MCF 10A (cell line): ENCODE data around the gene RXFP4. TPM values are rescaled to one million over a fixed set of nuclear protein-coding genes. Genes with fewer than 3 reads are reported as not detected.

ENCODE experiments used
- BruUV-seq: library from RNA; stranded (reverse); fragments of 400-500 nt; replicated peaks from 2 replicates; lab custom pipeline; 2021; lab: Mats Ljungman, UMichigan
- CTCF ChIA-PET: fragments of 300-600 bp; sonication (Branson Sonifier 250); formaldehyde crosslinking; extraction: SDS; loops from one replicate; lab custom pipeline; 2021; ENCODE audit warnings: antibody characterized with exemption, inconsistent platforms; lab: Yijun Ruan, JAX
- POLR2A ChIA-PET: fragments of 300-600, 350-650 bp; sonication (Branson Sonifier 250); formaldehyde crosslinking; extraction: SDS; loops from one replicate; lab custom pipeline; 2020; ENCODE audit warnings: antibody characterized with exemption, inconsistent platforms; lab: Yijun Ruan, JAX
- DNase-seq: peaks from one replicate; pipeline ENCODE4 v3.0.0-alpha.2; 2018; ENCODE audit not compliant: unreplicated experiment
- H3K27ac Mint-ChIP-seq: one replicate; pipeline ENCODE4 v1.8.0; 2022; ENCODE audit warnings: mild to moderate bottlenecking, low read depth, mixed read lengths; ENCODE audit not compliant: unreplicated experiment
- H3K27me3 Mint-ChIP-seq: one replicate; pipeline ENCODE4 v1.8.0; 2022; ENCODE audit warnings: mixed read lengths; ENCODE audit not compliant: insufficient read depth, unreplicated experiment
- H3K36me3 Mint-ChIP-seq: one replicate; pipeline ENCODE4 v1.8.0; 2022; ENCODE audit warnings: mild to moderate bottlenecking, moderate library complexity, mixed read lengths; ENCODE audit not compliant: insufficient read depth, unreplicated experiment
- H3K4me1 Mint-ChIP-seq: one replicate; pipeline ENCODE4 v1.8.0; 2022; ENCODE audit warnings: mixed read lengths; ENCODE audit not compliant: insufficient read depth, unreplicated experiment
- H3K4me3 Mint-ChIP-seq: one replicate; pipeline ENCODE4 v1.8.0; 2022; ENCODE audit warnings: mild to moderate bottlenecking, moderate library complexity, mixed read lengths; ENCODE audit not compliant: unreplicated experiment
- H3K9me3 Mint-ChIP-seq: one replicate; pipeline ENCODE4 v1.8.0; 2022; ENCODE audit warnings: mixed read lengths; ENCODE audit not compliant: unreplicated experiment
- intact Hi-C: fragments of 100-400 bp; cut with micrococcal nuclease; formaldehyde crosslinking; loops from 2 replicates; pipeline ENCODE4 v1.14.1; 2022
- total RNA-seq: library from RNA; stranded (reverse); gene quantifications from 2 replicates; pipeline ENCODE4 v1.2.3, GENCODE V29; 2022
- TF ChIP-seq, protein P1 (sequence below): fragments of 200-600 bp; IDR thresholded peaks from one replicate; pipeline ENCODE4 v1.8.0; 2022; ENCODE audit warnings: antibody characterized with exemption, mild to moderate bottlenecking; ENCODE audit not compliant: unreplicated experiment

RXFP4 gene
- total RNA-seq, 1 experiment from 2014 or later = not detected

GRCh38 chr1:155971910-155972809 lies 30.7 kb downstream of the RXFP4 start:
- intact Hi-C loops = no loop called here
- ChIA-PET POLR2A (interaction anchor here (0.6 to 13.3 kb wide), 5 partner anchors 8 to 40 kb away, joined by 4 to 294 read pairs (median 196); partner anchors contain the start of genes KHDC4 and RXFP4), CTCF (interaction anchor here (0.6 to 9.9 kb wide), 3 partner anchors 10 to 509 kb away, joined by 3 to 73 read pairs (median 3); no protein-coding TSS in a partner anchor)
- H3K27ac Mint-ChIP-seq = peak overlapping the region; percentile 81
- peaks cover 52% of the 10 kb centered on the region for H3K36me3 Mint-ChIP-seq
- H3K27me3 Mint-ChIP-seq = no peaks in the 10 kb centered on the region
- no peak overlapping the region for H3K4me3 Mint-ChIP-seq
- no TSS peak for BruUV-seq
- peaks cover 71% of the 10 kb centered on the region for H3K4me1 Mint-ChIP-seq
- H3K9me3 Mint-ChIP-seq = no peaks in the 10 kb centered on the region
- no peak for DNase-seq
- TF ChIP-seq, protein P1, sequence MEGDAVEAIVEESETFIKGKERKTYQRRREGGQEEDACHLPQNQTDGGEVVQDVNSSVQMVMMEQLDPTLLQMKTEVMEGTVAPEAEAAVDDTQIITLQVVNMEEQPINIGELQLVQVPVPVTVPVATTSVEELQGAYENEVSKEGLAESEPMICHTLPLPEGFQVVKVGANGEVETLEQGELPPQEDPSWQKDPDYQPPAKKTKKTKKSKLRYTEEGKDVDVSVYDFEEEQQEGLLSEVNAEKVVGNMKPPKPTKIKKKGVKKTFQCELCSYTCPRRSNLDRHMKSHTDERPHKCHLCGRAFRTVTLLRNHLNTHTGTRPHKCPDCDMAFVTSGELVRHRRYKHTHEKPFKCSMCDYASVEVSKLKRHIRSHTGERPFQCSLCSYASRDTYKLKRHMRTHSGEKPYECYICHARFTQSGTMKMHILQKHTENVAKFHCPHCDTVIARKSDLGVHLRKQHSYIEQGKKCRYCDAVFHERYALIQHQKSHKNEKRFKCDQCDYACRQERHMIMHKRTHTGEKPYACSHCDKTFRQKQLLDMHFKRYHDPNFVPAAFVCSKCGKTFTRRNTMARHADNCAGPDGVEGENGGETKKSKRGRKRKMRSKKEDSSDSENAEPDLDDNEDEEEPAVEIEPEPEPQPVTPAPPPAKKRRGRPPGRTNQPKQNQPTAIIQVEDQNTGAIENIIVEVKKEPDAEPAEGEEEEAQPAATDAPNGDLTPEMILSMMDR = no peak

DNA sequence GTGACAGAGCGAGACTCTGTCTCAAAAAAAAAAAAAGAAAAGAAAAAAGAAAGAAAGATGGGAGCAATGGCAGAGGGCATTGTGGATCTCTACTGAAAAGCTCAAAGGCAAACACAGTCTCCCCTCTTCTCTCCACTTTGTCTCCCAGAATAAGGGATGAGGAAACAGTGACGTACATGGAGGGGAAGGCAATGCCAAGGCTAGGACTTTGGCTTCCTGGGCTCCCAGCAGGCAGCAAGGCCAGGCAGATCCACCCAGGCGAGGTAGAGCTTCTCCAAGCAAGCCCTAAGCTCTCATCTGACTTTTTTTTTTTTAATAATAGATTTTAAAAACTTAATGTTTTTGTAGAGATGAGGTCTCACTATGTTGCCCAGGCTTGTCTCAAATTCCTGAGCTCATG lies 32.3 kb downstream of the RXFP4 start:
- Mint-ChIP-seq H3K27me3 (no peaks in the 10 kb centered on the region), H3K9me3 (no peaks in the 10 kb centered on the region), H3K36me3 (peaks cover 42% of the 10 kb centered on the region), H3K4me1 (peaks cover 71% of the 10 kb centered on the region), H3K27ac (peak overlapping the region; percentile 90), H3K4me3 (no peak overlapping the region)
- CTCF ChIA-PET = interaction anchor here (0.5 to 9.9 kb wide), 11 partner anchors 10 to 119 kb away, joined by 3 to 73 read pairs (median 5); no protein-coding TSS in a partner anchor
- DNase-seq = no peak
- intact Hi-C loops = loop anchor here (1.0 kb wide), 1 partner anchor 10 kb away; no protein-coding TSS in a partner anchor
- no TSS peak for BruUV-seq
- POLR2A ChIA-PET = interaction anchor here (3.1 to 13.3 kb wide), 4 partner anchors 9 to 41 kb away, joined by 14 to 294 read pairs (median 228); partner anchors contain the start of genes KHDC4 and RXFP4
- TF ChIP-seq, protein P1 = no peak

GRCh38 chr1:155974208-155975115 lies 33.0 kb downstream of the RXFP4 start:
- BruUV-seq = no TSS peak
- intact Hi-C loops = loop anchor here (1.0 kb wide), 1 partner anchor 11 kb away; no protein-coding TSS in a partner anchor
- peaks cover 35% of the 10 kb centered on the region for H3K36me3 Mint-ChIP-seq
- no peak for DNase-seq
- H3K27ac Mint-ChIP-seq = peak overlapping the region; percentile 90
- CTCF ChIA-PET = interaction anchor here (0.5 to 9.9 kb wide), 13 partner anchors 10 to 1395 kb away, joined by 3 to 73 read pairs (median 4); no protein-coding TSS in a partner anchor
- H3K4me3 Mint-ChIP-seq = peak overlapping the region; percentile 81
- no peaks in the 10 kb centered on the region for H3K9me3 Mint-ChIP-seq
- POLR2A ChIA-PET = interaction anchor here (0.7 to 13.3 kb wide), 7 partner anchors 9 to 148 kb away, joined by 3 to 294 read pairs (median 14); partner anchors contain the start of genes KHDC4 and RXFP4
- peaks cover 77% of the 10 kb centered on the region for H3K4me1 Mint-ChIP-seq
- no peaks in the 10 kb centered on the region for H3K27me3 Mint-ChIP-seq
- TF ChIP-seq, protein P1 = no peak
